HEK293 (cell line): ENCODE results near the gene UBA6.

Experiments used
- KLF1 ChIP-seq: fragments of 450-650 bp; formaldehyde crosslinking; IDR thresholded peaks from 2 replicates; pipeline ENCODE4 v1.5.1; 2016; ENCODE audit warnings: missing biosample characterization, missing genetic modification characterization
- ZBTB17 ChIP-seq: fragments of 450-650 bp; formaldehyde crosslinking; IDR thresholded peaks from 2 replicates; pipeline ENCODE4 v1.5.1; 2016; ENCODE audit warnings: missing biosample characterization, missing genetic modification characterization
- ZNF138 ChIP-seq: fragments of 450-650 bp; formaldehyde crosslinking; IDR thresholded peaks from 2 replicates; pipeline ENCODE4 v1.5.1; 2016; ENCODE audit warnings: missing biosample characterization, missing genetic modification characterization, borderline replicate concordance
- ZNF274 ChIP-seq, 2 experiments: fragments of 200-500 bp in 1 of 2; fragments of 450-650 bp in 1 of 2; sonication (Bioruptor generic) in 1 of 2; formaldehyde crosslinking in 1 of 2; IDR thresholded peaks; 2 replicates each; pipeline versions ENCODE4 v1.5.1 to v1.6.1; 2014 to 2016; ENCODE audit warnings: borderline replicate concordance in 1 of 2, inconsistent platforms in 1 of 2, low read length in 1 of 2, missing biosample characterization in 1 of 2, missing genetic modification characterization in 1 of 2
- ZNF341 ChIP-seq: fragments of 450-650 bp; formaldehyde crosslinking; IDR thresholded peaks from 2 replicates; pipeline ENCODE4; 2016; ENCODE audit warnings: low read depth, missing biosample characterization, missing genetic modification characterization
- ZNF394 ChIP-seq: fragments of 450-650 bp; formaldehyde crosslinking; IDR thresholded peaks from 2 replicates; pipeline ENCODE4 v1.5.1; 2016; ENCODE audit warnings: missing biosample characterization, missing genetic modification characterization, mild to moderate bottlenecking, moderate library complexity, borderline replicate concordance
- ZNF433 ChIP-seq: fragments of 450-650 bp; formaldehyde crosslinking; IDR thresholded peaks from 2 replicates; pipeline ENCODE4 v1.5.1; 2016; ENCODE audit warnings: missing biosample characterization, missing genetic modification characterization, low read depth
- TF ChIP-seq, protein P1 (sequence below): fragments of 450-650 bp; formaldehyde crosslinking; IDR thresholded peaks from 2 replicates; pipeline ENCODE4 v1.5.1; 2016; ENCODE audit warnings: missing biosample characterization, missing genetic modification characterization
- TF ChIP-seq, protein P2 (sequence below): sonication (generic); formaldehyde crosslinking; IDR thresholded peaks from 2 replicates; pipeline ENCODE4 v1.8.1; 2022; ENCODE audit warnings: mild to moderate bottlenecking, moderate library complexity, missing genetic modification reagents
- TF ChIP-seq, protein P3 (sequence below): IDR thresholded peaks from 2 replicates; pipeline ENCODE4 v1.6.1; 2011; ENCODE audit warnings: mild to moderate bottlenecking, low read depth, low read length, borderline replicate concordance
- TF ChIP-seq, protein P4 (sequence below): fragments of 450-650 bp; IDR thresholded peaks from 2 replicates; pipeline ENCODE4 v1.5.1; 2018; ENCODE audit warnings: missing biosample characterization, missing genetic modification characterization

DNA sequence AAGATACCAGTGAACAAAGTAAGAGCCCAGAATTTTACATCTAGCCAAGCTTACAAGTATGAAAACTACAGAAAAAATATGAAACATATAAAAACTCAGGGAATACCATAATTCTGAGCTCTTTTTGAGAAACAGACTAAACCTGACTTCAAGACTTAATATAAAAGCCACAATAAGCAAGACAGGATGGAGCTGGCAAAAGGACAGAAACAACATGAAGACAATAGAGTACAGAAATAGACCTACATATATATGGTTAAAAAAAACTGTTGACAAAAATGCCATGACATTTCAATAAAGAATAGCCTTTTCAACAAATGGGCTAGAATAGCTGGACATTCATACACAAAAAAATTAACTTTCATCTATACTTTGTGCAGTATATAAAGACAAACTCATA is 49.4 kb downstream of the UBA6 start:
- TF ChIP-seq, protein P1, sequence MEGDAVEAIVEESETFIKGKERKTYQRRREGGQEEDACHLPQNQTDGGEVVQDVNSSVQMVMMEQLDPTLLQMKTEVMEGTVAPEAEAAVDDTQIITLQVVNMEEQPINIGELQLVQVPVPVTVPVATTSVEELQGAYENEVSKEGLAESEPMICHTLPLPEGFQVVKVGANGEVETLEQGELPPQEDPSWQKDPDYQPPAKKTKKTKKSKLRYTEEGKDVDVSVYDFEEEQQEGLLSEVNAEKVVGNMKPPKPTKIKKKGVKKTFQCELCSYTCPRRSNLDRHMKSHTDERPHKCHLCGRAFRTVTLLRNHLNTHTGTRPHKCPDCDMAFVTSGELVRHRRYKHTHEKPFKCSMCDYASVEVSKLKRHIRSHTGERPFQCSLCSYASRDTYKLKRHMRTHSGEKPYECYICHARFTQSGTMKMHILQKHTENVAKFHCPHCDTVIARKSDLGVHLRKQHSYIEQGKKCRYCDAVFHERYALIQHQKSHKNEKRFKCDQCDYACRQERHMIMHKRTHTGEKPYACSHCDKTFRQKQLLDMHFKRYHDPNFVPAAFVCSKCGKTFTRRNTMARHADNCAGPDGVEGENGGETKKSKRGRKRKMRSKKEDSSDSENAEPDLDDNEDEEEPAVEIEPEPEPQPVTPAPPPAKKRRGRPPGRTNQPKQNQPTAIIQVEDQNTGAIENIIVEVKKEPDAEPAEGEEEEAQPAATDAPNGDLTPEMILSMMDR = no peak
- TF ChIP-seq KLF1 (no peak), ZNF341 (tag by site-specific recombination) (no peak), ZNF394 (tag by site-specific recombination) (no peak), ZNF274 (IDR thresholded peaks at IDR 0.05; ENCODE audit: low read length) (no peak), ZNF274 (tag by site-specific recombination; IDR thresholded peaks at IDR 0.05; ENCODE audit: borderline replicate concordance) (no peak), ZNF138 (tag by site-specific recombination) (no peak), ZNF433 (tag by site-specific recombination) (no peak), ZBTB17 (tag by site-specific recombination) (no peak)
- TF ChIP-seq, protein P2, sequence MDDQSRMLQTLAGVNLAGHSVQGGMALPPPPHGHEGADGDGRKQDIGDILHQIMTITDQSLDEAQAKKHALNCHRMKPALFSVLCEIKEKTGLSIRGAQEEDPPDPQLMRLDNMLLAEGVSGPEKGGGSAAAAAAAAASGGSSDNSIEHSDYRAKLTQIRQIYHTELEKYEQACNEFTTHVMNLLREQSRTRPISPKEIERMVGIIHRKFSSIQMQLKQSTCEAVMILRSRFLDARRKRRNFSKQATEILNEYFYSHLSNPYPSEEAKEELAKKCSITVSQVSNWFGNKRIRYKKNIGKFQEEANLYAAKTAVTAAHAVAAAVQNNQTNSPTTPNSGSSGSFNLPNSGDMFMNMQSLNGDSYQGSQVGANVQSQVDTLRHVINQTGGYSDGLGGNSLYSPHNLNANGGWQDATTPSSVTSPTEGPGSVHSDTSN (CRISPR knock-in tag) = no peak
- TF ChIP-seq, protein P3, sequence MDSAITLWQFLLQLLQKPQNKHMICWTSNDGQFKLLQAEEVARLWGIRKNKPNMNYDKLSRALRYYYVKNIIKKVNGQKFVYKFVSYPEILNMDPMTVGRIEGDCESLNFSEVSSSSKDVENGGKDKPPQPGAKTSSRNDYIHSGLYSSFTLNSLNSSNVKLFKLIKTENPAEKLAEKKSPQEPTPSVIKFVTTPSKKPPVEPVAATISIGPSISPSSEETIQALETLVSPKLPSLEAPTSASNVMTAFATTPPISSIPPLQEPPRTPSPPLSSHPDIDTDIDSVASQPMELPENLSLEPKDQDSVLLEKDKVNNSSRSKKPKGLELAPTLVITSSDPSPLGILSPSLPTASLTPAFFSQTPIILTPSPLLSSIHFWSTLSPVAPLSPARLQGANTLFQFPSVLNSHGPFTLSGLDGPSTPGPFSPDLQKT = no peak
- TF ChIP-seq, protein P4, sequence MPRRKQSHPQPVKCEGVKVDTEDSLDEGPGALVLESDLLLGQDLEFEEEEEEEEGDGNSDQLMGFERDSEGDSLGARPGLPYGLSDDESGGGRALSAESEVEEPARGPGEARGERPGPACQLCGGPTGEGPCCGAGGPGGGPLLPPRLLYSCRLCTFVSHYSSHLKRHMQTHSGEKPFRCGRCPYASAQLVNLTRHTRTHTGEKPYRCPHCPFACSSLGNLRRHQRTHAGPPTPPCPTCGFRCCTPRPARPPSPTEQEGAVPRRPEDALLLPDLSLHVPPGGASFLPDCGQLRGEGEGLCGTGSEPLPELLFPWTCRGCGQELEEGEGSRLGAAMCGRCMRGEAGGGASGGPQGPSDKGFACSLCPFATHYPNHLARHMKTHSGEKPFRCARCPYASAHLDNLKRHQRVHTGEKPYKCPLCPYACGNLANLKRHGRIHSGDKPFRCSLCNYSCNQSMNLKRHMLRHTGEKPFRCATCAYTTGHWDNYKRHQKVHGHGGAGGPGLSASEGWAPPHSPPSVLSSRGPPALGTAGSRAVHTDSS (tag by site-specific recombination) = no peak
